ENCODE data around the gene RNPC3. TPM values are rescaled to one million over a fixed set of nuclear protein-coding genes. Genes with fewer than 3 reads are reported as not detected.

RNPC3 gene, protein sequence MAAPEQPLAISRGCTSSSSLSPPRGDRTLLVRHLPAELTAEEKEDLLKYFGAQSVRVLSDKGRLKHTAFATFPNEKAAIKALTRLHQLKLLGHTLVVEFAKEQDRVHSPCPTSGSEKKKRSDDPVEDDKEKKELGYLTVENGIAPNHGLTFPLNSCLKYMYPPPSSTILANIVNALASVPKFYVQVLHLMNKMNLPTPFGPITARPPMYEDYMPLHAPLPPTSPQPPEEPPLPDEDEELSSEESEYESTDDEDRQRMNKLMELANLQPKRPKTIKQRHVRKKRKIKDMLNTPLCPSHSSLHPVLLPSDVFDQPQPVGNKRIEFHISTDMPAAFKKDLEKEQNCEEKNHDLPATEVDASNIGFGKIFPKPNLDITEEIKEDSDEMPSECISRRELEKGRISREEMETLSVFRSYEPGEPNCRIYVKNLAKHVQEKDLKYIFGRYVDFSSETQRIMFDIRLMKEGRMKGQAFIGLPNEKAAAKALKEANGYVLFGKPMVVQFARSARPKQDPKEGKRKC
- 18.1 TPM for total RNA-seq
- long read RNA-seq, partial matches to known transcripts = 7 of 19 reads
- long read RNA-seq, other reads (novel, unspliced or antisense) = 12 of 19 reads

- peak; percentile 94 for ATAC-seq
- peak; percentile 94 for DNase-seq
- intact Hi-C loops (cut with micrococcal nuclease) = no loop called here
Measured at GRCh38 chr1:103525607-103526507, at the start of gene RNPC3. Gene RNPC3 (plus strand): TSS chr1:103525699. CDS start chr1:103526071, 372 bp downstream.

DNA sequence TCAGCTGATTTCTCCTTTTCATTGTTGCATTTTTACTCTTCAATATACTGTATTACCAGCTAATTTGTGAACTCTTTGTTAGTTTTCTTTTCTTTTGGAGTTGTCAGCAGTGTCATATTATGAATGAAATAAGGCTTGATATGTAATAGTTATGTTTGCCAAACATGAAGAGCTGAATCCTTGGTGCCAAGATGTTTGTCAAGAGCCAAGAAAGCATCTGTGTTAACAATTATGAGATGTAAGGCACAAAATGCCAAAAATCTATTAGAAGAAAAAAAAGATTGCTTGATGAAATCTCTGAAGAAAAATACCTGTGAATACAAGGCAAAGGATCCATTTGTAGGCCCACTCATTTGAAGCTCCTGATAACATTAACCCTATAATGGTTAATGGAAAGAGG lies 48.4 kb upstream of the RNPC3 start:
- intact Hi-C loops (cut with micrococcal nuclease) = no loop called here
- ATAC-seq (no peak), DNase-seq (no peak)

DNA sequence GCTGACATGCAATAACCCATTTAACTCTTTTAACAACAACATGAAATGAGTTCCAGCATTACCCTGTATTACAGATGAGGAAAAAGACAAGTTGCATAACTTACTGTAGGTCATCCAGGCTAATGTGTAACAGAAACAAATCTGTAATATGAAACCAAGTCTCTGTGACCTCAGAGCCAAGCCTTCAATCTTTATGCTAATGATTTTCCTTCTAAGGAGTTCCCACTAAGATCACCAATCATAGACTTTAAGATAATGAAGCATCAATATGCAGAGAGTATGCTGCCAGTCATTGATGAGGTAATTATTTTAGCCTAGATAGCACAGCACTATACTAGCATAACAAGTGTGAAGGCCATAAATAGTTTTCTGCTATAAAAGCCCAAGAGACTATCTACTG lies 35.6 kb upstream of the RNPC3 start:
- intact Hi-C loops (cut with micrococcal nuclease) = no loop called here
- no peak for ATAC-seq
- no peak for DNase-seq

GRCh38 chr1:103492003-103492625 lies 33.4 kb upstream of the RNPC3 start:
- ATAC-seq = no peak

GRCh38 chr1:103496014-103496635 lies 29.4 kb upstream of the RNPC3 start:
- no peak for ATAC-seq
- intact Hi-C loops (cut with micrococcal nuclease) = no loop called here
- DNase-seq = no peak

More at GRCh38 chr1:103492003-103492625, 33.4 kb upstream of the RNPC3 start:
- no peak for DNase-seq
- intact Hi-C loops (cut with micrococcal nuclease) = no loop called here

GRCh38 chr1:103497404-103497803 lies 28.1 kb upstream of the RNPC3 start:
- DNase-seq (no peak), ATAC-seq (no peak)
- intact Hi-C loops (cut with micrococcal nuclease) = no loop called here

DNA sequence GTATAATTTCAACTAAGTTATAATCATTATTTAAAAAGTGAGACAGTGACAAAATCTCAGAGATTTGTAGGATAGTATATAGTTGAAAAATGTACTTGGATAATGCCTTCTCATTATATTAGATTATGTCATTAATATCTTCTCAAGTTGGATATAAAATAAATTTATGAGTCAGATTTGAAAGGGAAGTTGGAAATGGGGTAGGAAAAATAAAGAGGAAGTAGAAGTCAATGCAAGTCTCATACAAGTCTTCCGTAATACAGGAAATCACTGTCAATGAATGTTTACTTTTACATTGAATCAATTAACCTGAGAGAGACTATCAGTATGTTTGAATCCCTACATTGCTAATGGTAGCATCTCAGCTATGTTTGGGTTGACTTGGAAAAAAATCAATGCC lies 16.2 kb upstream of the RNPC3 start:
- intact Hi-C loops (cut with micrococcal nuclease) = no loop called here
- DNase-seq (no peak), ATAC-seq (no peak)

DNA sequence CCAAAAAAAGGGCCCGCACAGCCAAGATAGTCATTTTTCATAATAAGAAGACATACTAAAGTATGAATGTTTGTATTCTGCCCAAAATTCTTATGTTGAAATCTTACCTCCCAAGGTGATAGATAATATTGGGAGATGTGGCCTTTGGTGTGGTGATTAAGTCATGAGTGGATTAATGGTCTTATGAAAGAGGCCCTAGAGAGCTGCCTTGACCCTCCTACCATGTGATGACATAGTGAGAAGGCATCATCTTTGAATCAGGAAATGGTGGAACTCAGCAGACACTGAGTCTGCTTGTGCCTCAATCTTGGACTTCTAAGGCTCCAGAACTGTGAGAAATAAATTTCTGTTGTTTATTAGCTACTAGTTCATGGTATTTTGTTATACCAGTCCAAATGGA lies 11.8 kb upstream of the RNPC3 start:
- intact Hi-C loops (cut with micrococcal nuclease) = loop anchor here (5.0 kb wide), 1 partner anchor 406 kb away; the partner anchor contains the start of gene COL11A1
- no peak for ATAC-seq

GRCh38 chr1:103514920-103515503 lies 10.5 kb upstream of the RNPC3 start:
- intact Hi-C loops (cut with micrococcal nuclease) = loop anchor here (5.0 kb wide), 1 partner anchor 408 kb away; the partner anchor contains the start of gene COL11A1
- ATAC-seq (no peak), DNase-seq (no peak)

More for the DNA sequence above, 11.8 kb upstream of the RNPC3 start:
- DNase-seq = no peak

DNA sequence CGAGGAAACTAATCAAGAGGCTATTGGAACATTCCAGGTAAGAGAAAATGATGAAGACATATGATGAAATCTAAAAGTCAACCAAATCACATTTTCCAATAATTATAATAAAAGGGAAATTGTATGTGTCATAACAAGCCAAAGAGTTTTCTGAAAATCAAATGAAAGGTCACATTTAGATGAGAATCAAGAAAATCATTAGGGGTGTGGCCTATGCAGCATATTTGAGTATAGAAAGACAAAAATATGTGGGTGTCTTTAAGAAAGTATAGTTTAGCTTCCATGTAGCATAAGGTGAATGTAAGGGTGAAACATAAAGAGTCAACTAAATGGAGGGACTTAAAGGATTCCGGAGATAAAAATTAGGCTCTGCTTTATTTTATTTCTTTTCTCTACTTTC lies 9.2 kb upstream of the RNPC3 start:
- ATAC-seq (no peak), DNase-seq (no peak)
- intact Hi-C loops (cut with micrococcal nuclease) = no loop called here

DNA sequence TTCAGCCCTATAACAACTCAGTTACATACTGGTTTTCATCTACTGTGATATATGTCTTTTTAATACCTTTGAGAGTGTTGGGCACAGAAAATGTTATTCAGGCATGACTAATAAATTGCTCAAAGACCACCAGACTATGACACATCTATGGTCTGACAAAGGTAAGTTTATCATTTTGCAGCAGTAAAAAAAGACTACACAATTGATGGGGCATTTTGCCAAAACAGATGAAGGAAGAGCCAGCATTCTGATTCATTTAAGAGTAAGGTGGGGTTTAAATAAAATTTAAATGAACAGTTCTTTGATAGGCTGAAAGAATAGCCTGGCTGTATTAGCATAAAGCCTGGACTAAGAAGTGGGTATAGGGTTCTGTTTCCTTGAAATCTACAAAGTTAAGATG lies 8.8 kb upstream of the RNPC3 start:
- ATAC-seq (no peak), DNase-seq (no peak)
- intact Hi-C loops (cut with micrococcal nuclease) = no loop called here

- ATAC-seq (no peak), DNase-seq (no peak)
- intact Hi-C loops (cut with micrococcal nuclease) = no loop called here
Measured at GRCh38 chr1:103517380-103518047, 8.0 kb upstream of the RNPC3 start.

- ATAC-seq (no peak), DNase-seq (no peak)
- intact Hi-C loops (cut with micrococcal nuclease) = no loop called here
Measured at GRCh38 chr1:103520822-103521221, 4.7 kb upstream of the RNPC3 start.

DNA sequence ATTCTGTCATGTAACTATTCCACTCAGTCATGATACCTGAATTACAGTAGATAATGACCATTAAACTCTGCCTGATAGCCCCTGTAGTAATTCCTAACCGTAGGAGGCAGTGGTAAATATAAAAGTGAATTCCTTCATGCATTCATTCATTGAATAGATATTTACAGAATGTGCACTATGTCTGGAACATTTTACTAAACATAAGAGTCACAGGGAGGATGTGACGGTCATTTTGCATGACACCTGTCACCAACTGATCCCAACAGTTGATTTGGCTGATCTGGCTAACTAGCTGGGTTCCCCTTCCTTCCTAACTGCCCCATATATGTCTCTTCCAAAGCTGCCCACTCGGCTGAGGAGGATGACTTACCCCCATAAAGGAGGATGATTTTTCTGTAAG lies 2.2 kb upstream of the RNPC3 start:
- ATAC-seq (no peak), DNase-seq (no peak)
- intact Hi-C loops (cut with micrococcal nuclease) = no loop called here

DNA sequence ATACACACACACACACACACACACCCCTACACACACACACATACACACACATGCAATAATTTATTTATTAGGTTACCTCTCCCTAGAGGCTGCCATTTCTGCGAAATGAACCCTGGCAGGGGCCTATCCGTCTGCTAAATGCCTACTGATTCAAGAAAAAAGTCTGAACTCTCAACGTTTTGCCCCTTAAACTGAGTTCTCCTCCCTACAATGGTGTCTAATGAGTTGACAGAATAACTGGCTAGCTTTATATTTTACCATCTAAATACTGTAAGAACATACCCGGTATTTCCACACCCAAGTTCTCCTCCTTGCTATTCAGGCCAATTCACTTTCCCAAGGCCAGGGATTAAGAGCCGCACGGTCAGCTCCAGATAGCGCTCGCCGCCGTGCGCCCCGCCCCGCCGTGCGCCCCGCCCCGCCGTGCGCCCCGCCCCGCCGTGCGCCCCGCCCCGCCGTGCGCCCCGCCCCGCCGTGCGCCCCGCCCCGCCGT lies 339 bp upstream of the RNPC3 start:
- intact Hi-C loops (cut with micrococcal nuclease) = no loop called here
- DNase-seq (no peak), ATAC-seq (peak; percentile 82)

GRCh38 chr1:103527331-103527730 lies 1.8 kb downstream of the RNPC3 start:
- no peak for ATAC-seq
- intact Hi-C loops (cut with micrococcal nuclease) = no loop called here

GRCh38 chr1:103529746-103530145 lies 4.2 kb downstream of the RNPC3 start:
- ATAC-seq (no peak), DNase-seq (no peak)
- intact Hi-C loops (cut with micrococcal nuclease) = no loop called here

More at GRCh38 chr1:103527331-103527730, 1.8 kb downstream of the RNPC3 start:
- no peak for DNase-seq

GRCh38 chr1:103538226-103538625 lies 12.7 kb downstream of the RNPC3 start:
- ATAC-seq (no peak), DNase-seq (no peak)
- intact Hi-C loops (cut with micrococcal nuclease) = no loop called here
